HL-60 (cell line): ENCODE measurements around the gene PBXIP1.
A peak's percentile ranks its signal among the peaks of the same experiment; 100 is the strongest.

Experiments
- DNase-seq, 2 experiments: peaks; one replicate each; pipeline ENCODE4 v3.0.0-alpha.2; 2010 to 2020; ENCODE audit warnings: low read depth in 1 of 2, low spot score in 1 of 2
- H3K27ac ChIP-seq: fragments of 250-450 bp; sonication (Bioruptor Pico); replicated peaks from 2 replicates; pipeline ENCODE4 v1.5.1; 2020; ENCODE audit warnings: mild to moderate bottlenecking, moderate library complexity
- H3K27me3 ChIP-seq: fragments of 250-450 bp; sonication (Bioruptor Pico); 2 replicates; pipeline ENCODE4 v1.5.1; 2021; ENCODE audit warnings: mild to moderate bottlenecking, moderate library complexity; ENCODE audit not compliant: insufficient read depth, poor library complexity, severe bottlenecking
- H3K4me3 ChIP-seq: replicated peaks from 2 replicates; pipeline ENCODE4 v1.5.1; 2011; ENCODE audit warnings: mild to moderate bottlenecking, control low read depth, low read length; ENCODE audit not compliant: insufficient read depth
- GABPA ChIP-seq: IDR thresholded peaks from 2 replicates; pipeline ENCODE4 v1.6.1; 2012; ENCODE audit warnings: low read depth
- POLR2AphosphoS5 ChIP-seq: IDR thresholded peaks from 2 replicates; pipeline ENCODE4 v1.6.1; 2012; ENCODE audit warnings: low read depth
- SPI1 ChIP-seq: IDR thresholded peaks from 2 replicates; pipeline ENCODE4 v1.6.1; 2012; ENCODE audit warnings: low read depth, mild to moderate bottlenecking, borderline replicate concordance
- TF ChIP-seq, protein P1 (sequence below): IDR thresholded peaks from 2 replicates; pipeline ENCODE4 v1.6.1; 2012; ENCODE audit warnings: low read depth; ENCODE audit not compliant: insufficient replicate concordance
- TF ChIP-seq, protein P2 (sequence below): IDR thresholded peaks from one replicate; pipeline ENCODE4 v1.5.1; 2011; ENCODE audit warnings: low read length, control low read depth, inconsistent platforms; ENCODE audit not compliant: insufficient read depth

The PBXIP1 gene

DNA sequence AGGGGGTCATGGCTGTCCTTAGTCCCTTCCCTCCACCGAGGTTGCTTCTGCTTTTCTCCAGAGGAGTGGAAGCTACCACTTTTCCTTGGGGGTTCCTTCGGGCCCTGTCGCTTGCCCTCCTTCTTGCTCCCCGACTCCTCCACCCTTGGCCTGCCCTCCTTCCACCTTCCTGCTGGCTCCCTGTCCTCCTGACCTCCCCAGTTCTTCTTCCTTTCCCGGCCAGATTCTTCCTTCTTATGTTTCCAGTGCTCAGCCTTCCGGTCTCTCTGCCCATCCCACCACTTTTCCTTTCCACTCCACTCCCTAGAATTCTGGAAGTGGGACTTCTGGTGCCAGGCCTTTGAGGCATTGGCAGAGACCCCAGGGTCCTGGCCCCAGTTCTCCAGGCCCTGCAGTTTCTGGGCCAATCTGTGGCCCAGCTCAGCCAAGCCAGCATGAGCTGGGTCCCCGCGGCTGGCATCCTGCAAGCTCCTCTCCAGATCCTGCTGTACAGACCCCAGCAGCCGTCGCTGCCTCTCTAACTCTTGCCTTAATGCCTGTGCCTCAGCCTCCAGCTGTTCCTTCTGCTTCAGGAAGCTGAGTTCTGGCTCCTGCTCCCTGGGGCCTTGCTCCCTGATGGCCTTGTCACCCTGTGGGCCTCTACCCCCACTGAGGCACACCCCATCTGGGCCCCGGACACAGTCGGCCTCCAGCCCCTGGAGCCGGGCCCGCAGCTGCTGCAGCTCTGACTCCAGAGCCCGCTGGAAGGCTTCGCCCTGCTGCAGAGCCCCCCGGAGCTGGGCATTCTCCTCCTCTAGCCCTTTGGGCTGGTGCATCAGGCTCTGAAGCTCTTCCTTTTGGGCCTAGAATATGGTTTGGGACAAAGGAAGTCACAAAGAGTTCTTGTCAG lies 9.7 kb downstream of the PBXIP1 start:
- H3K4me3 ChIP-seq = no peak overlapping the region
- no peak overlapping the region for H3K27ac ChIP-seq
- H3K27me3 ChIP-seq = no peaks in the 10 kb centered on the region
- no peak for DNase-seq
- no peak for TF ChIP-seq GABPA
- TF ChIP-seq, protein P1, sequence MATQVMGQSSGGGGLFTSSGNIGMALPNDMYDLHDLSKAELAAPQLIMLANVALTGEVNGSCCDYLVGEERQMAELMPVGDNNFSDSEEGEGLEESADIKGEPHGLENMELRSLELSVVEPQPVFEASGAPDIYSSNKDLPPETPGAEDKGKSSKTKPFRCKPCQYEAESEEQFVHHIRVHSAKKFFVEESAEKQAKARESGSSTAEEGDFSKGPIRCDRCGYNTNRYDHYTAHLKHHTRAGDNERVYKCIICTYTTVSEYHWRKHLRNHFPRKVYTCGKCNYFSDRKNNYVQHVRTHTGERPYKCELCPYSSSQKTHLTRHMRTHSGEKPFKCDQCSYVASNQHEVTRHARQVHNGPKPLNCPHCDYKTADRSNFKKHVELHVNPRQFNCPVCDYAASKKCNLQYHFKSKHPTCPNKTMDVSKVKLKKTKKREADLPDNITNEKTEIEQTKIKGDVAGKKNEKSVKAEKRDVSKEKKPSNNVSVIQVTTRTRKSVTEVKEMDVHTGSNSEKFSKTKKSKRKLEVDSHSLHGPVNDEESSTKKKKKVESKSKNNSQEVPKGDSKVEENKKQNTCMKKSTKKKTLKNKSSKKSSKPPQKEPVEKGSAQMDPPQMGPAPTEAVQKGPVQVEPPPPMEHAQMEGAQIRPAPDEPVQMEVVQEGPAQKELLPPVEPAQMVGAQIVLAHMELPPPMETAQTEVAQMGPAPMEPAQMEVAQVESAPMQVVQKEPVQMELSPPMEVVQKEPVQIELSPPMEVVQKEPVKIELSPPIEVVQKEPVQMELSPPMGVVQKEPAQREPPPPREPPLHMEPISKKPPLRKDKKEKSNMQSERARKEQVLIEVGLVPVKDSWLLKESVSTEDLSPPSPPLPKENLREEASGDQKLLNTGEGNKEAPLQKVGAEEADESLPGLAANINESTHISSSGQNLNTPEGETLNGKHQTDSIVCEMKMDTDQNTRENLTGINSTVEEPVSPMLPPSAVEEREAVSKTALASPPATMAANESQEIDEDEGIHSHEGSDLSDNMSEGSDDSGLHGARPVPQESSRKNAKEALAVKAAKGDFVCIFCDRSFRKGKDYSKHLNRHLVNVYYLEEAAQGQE = no peak
- TF ChIP-seq POLR2AphosphoS5 = no peak
- TF ChIP-seq, protein P2, sequence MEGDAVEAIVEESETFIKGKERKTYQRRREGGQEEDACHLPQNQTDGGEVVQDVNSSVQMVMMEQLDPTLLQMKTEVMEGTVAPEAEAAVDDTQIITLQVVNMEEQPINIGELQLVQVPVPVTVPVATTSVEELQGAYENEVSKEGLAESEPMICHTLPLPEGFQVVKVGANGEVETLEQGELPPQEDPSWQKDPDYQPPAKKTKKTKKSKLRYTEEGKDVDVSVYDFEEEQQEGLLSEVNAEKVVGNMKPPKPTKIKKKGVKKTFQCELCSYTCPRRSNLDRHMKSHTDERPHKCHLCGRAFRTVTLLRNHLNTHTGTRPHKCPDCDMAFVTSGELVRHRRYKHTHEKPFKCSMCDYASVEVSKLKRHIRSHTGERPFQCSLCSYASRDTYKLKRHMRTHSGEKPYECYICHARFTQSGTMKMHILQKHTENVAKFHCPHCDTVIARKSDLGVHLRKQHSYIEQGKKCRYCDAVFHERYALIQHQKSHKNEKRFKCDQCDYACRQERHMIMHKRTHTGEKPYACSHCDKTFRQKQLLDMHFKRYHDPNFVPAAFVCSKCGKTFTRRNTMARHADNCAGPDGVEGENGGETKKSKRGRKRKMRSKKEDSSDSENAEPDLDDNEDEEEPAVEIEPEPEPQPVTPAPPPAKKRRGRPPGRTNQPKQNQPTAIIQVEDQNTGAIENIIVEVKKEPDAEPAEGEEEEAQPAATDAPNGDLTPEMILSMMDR = no peak
- no peak for TF ChIP-seq SPI1

DNA sequence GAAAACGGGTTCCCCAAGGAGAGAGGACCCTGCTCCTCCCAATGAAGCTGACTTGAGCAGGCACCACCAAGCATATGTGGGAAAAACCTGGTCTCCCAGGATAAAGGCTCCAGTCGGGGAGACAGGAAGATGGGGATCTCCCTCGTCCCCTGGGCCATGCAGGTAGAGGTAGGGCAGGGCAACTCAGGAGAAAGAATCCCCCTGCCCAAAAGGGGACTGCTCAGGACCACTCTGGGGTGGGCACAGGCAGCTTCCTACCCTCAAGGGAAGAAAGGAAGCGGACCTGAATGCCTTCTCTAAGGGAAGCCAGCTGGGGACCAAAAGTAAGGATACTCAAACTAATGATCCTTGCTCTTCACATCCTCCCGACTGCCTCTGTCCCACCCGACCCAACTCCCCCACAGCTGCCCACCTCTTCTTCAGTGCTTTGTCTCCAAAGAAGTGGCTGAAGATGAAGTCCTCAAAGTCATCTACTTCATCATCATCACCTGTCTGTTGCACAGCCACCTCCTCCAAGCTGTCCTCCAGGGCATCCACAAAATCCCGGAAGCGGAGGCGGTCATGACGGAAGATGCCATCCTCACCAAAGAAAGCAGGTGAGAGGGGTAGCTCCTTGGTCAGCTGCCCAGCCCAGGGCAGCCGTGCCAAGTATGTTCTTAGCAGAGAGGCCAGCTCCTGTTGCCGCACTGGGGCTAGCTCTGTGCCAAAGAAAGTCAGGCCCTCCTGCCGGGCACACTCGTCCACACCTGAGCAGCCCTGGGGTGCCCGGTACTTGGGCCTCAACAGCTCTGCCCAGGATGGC lies 10.5 kb downstream of the PBXIP1 start:
- DNase-seq = no peak
- no peak for TF ChIP-seq POLR2AphosphoS5
- TF ChIP-seq SPI1 = no peak
- no peak for TF ChIP-seq GABPA
- TF ChIP-seq, protein P1 = no peak
- TF ChIP-seq, protein P2 = no peak
- Histone ChIP-seq H3K4me3 (no peak overlapping the region), H3K27me3 (no peaks in the 10 kb centered on the region), H3K27ac (no peak overlapping the region)

DNA sequence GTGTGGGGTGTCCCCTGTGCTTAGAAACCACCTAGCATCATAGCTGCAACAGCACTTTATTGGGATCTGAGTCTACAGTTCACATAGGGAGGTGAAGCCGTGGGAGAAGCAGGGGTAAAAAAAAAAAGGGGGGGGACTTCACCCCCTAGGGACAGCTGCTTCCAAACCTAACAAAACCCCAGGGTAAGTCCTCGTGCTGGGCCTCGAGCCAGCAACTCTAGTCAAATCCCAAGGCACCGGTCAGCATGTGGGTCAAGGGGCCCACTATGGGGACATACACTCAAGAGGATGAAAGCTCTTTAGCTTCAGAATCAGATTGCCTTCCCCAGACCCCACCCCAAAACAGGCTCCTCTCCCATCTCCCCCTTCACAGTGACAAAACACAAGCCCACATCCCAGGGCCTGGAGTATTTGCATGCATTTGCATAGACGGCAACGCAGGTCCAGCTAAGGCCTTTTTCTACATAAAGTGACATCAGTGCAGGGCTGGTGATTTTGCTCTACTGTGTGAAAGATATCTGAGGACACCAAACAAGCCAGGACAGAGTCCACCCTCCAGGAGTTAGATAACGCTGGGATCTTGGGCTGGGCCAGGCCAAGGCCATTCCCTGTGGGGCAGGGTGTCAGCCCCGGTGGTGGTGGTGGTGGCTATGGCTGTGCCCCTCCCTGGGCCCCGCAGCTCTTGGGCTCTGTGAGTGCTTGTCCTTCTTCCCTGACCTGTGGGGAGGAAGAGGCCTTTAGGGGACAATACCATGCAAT lies 11.3 kb downstream of the PBXIP1 start:
- peak overlapping the region; percentile 26 for H3K27ac ChIP-seq

More for the DNA sequence above, 11.3 kb downstream of the PBXIP1 start:
- TF ChIP-seq, protein P2 = no peak
- TF ChIP-seq, protein P1 = no peak
- TF ChIP-seq POLR2AphosphoS5 (no peak), SPI1 (no peak), GABPA (no peak)
- H3K27me3 ChIP-seq = no peaks in the 10 kb centered on the region
- DNase-seq = no peak
- H3K4me3 ChIP-seq = no peak overlapping the region
